CD8-positive, alpha-beta memory T cell (primary cell): Measurements from ENCODE around the gene CEP85. TPM values are rescaled to one million over a fixed set of nuclear protein-coding genes. Genes with fewer than 3 reads are reported as not detected.
A peak's percentile ranks its signal among the peaks of the same experiment; 100 is the strongest.

Source experiments
- CTCF ChIA-PET: fragments of 350-600 bp; sonication (Branson Sonifier 250); formaldehyde crosslinking; loops from one replicate; lab custom pipeline; 2021; ENCODE audit warnings: antibody characterized with exemption; lab: Charles Lee
- POLR2A ChIA-PET: fragments of 350-600 bp; sonication (Branson Sonifier 250); formaldehyde crosslinking; loops from one replicate; lab custom pipeline; 2021; ENCODE audit warnings: antibody characterized with exemption; lab: Charles Lee
- DNase-seq, 5 donors: peaks; one replicate each; pipeline versions ENCODE4 v3.0.0 to v3.0.0-alpha.2; 2020 to 2022; ENCODE audit warnings: mixed read lengths in 1 of 5
- H3K27ac ChIP-seq: one replicate; pipeline ENCODE4 v1.7.0; 2013; ENCODE audit warnings: low read depth, mild to moderate bottlenecking, low read length, moderate library complexity
- H3K27me3 ChIP-seq: 2 replicates; pipeline ENCODE4 v1.7.0; 2013; ENCODE audit warnings: low read length, mild to moderate bottlenecking; ENCODE audit not compliant: insufficient read depth, poor library complexity, severe bottlenecking
- H3K36me3 ChIP-seq: 2 replicates; pipeline ENCODE4 v1.7.0; 2013; ENCODE audit warnings: mild to moderate bottlenecking, low read length, moderate library complexity; ENCODE audit not compliant: insufficient read depth
- H3K4me1 ChIP-seq: 2 replicates; pipeline ENCODE4 v1.7.0; 2013; ENCODE audit warnings: mild to moderate bottlenecking, low read length, moderate library complexity; ENCODE audit not compliant: insufficient read depth
- H3K4me3 ChIP-seq: 2 replicates; pipeline ENCODE4 v1.7.0; 2013; ENCODE audit warnings: mild to moderate bottlenecking, low read length
- H3K9me3 ChIP-seq: 2 replicates; pipeline ENCODE4 v1.7.0; 2013; ENCODE audit warnings: mild to moderate bottlenecking, low read length
- H3K27ac Mint-ChIP-seq, 8 donors: one replicate each; pipeline ENCODE4 v1.8.0; 2020 to 2021; ENCODE audit warnings: mixed read lengths in 8 of 8, mild to moderate bottlenecking in 6 of 8, inconsistent platforms in 3 of 8, moderate library complexity in 3 of 8
- H3K27me3 Mint-ChIP-seq, 2 donors: one replicate each; pipeline ENCODE4 v1.8.0; 2020 to 2021; ENCODE audit warnings: mixed read lengths in 2 of 2, mild to moderate bottlenecking in 1 of 2, moderate library complexity in 1 of 2
- H3K36me3 Mint-ChIP-seq, 3 donors: one replicate each; pipeline ENCODE4 v1.8.0; 2020 to 2021; ENCODE audit warnings: mixed read lengths in 3 of 3, inconsistent platforms in 1 of 3, mild to moderate bottlenecking in 1 of 3
- H3K4me1 Mint-ChIP-seq, 3 donors: one replicate each; pipeline ENCODE4 v1.8.0; 2020 to 2021; ENCODE audit warnings: mixed read lengths in 3 of 3, inconsistent platforms in 1 of 3, mild to moderate bottlenecking in 1 of 3
- H3K4me3 Mint-ChIP-seq, 7 donors: one replicate each; pipeline ENCODE4 v1.8.0; 2020 to 2021; ENCODE audit warnings: mixed read lengths in 7 of 7, mild to moderate bottlenecking in 6 of 7, moderate library complexity in 4 of 7, inconsistent platforms in 2 of 7
- H3K9me3 Mint-ChIP-seq, 5 donors: one replicate each; pipeline ENCODE4 v1.8.0; 2020 to 2022; ENCODE audit warnings: mixed read lengths in 5 of 5, mild to moderate bottlenecking in 3 of 5, moderate library complexity in 2 of 5, inconsistent platforms in 1 of 5
- polyA plus RNA-seq: library from polyadenylated mRNA; unstranded; fragments of 300-500 nt; fragmentation: Illumina TruSeq; gene quantifications from one replicate; pipeline ENCODE4 v1.2.3, GENCODE V29; 2021
- total RNA-seq, 2 experiments: library from RNA; stranded (reverse); gene quantifications; one replicate each; pipeline ENCODE4 v1.2.3, GENCODE V29; 2021

CEP85 gene
- total and polyA plus RNA-seq, 3 experiments from 2014 or later, result 7.7 to 29.7 (median 28.8) TPM

DNA sequence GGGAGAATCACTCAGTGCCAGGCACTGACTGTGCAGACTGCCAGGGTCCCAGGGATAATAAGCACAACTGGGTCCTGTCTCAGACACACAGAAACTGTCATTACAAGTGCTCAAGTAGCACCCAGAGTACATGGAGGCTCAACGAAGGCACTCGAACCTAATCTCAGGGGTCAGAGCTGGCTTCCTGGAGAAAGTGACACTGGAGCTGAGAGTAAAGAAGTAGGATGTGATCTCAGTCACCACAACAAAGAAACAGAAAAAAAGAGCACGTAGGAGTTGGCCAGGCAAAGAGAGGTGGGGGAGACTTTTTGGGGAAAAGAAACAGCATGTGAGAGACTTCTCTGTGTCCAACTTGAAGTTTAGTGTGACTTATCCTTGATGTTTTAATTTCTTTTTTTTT is 42.3 kb upstream of the CEP85 start:
- Mint-ChIP-seq H3K9me3 (no peaks in the 10 kb centered on the region), H3K36me3 (no peaks in the 10 kb centered on the region), H3K4me1 (peaks cover 4 to 8% (median 7%) of the 10 kb centered on the region in 3 donors), H3K27me3 (peaks cover 0 to 3% of the 10 kb centered on the region in 2 donors), H3K27ac (peak overlapping the region in 3 of 8 donors; percentile 18 to 19 (median 18)), H3K4me3 (no peak overlapping the region)
- CTCF ChIA-PET, result interaction anchor here (2.7 kb wide), 1 partner anchor 22 kb away, joined by 8 read pairs; the partner anchor contains the start of gene ZNF593
- H3K27me3 ChIP-seq, result no peaks in the 10 kb centered on the region
- H3K4me1 ChIP-seq, result peaks cover 7% of the 10 kb centered on the region
- no peak overlapping the region for H3K27ac ChIP-seq
- no peaks in the 10 kb centered on the region for H3K9me3 ChIP-seq
- no peak for DNase-seq
- no peaks in the 10 kb centered on the region for H3K36me3 ChIP-seq
- POLR2A ChIA-PET, result no interaction called here
- H3K4me3 ChIP-seq, result no peak overlapping the region

- no peak overlapping the region for H3K4me3 ChIP-seq
Observed at GRCh38 chr1:26195805-26196204, 38.2 kb upstream of the CEP85 start.

GRCh38 chr1:26197301-26197700 is 36.7 kb upstream of the CEP85 start:
- Mint-ChIP-seq H3K4me3 (no peak overlapping the region), H3K36me3 (peaks cover 0 to 1% (median 0%) of the 10 kb centered on the region in 3 donors), H3K27me3 (peaks cover 4 to 9% of the 10 kb centered on the region in 2 donors), H3K9me3 (no peaks in the 10 kb centered on the region), H3K27ac (peak overlapping the region in 1 of 8 donors; percentile 64), H3K4me1 (peaks cover 14 to 24% (median 22%) of the 10 kb centered on the region in 3 donors)
- ChIA-PET POLR2A (no interaction called here), CTCF (interaction anchor here (0.8 kb wide), 1 partner anchor 219 kb away, joined by 3 read pairs; no protein-coding TSS in a partner anchor)
- H3K4me3 ChIP-seq, result no peak overlapping the region
- H3K9me3 ChIP-seq, result no peaks in the 10 kb centered on the region
- H3K27me3 ChIP-seq, result no peaks in the 10 kb centered on the region
- H3K27ac ChIP-seq, result no peak overlapping the region
- H3K36me3 ChIP-seq, result no peaks in the 10 kb centered on the region
- no peak for DNase-seq
- peaks cover 20% of the 10 kb centered on the region for H3K4me1 ChIP-seq

More at GRCh38 chr1:26195805-26196204, 38.2 kb upstream of the CEP85 start:
- peaks cover 0 to 1% (median 0%) of the 10 kb centered on the region in 3 donors for H3K36me3 Mint-ChIP-seq
- H3K27ac Mint-ChIP-seq, result no peak overlapping the region
- no peaks in the 10 kb centered on the region for H3K9me3 Mint-ChIP-seq
- POLR2A ChIA-PET, result no interaction called here
- Histone ChIP-seq H3K36me3 (no peaks in the 10 kb centered on the region), H3K4me1 (peaks cover 12% of the 10 kb centered on the region), H3K9me3 (no peaks in the 10 kb centered on the region), H3K27ac (no peak overlapping the region), H3K27me3 (no peaks in the 10 kb centered on the region)
- CTCF ChIA-PET, result no interaction called here
- H3K4me1 Mint-ChIP-seq, result peaks cover 7 to 16% (median 15%) of the 10 kb centered on the region in 3 donors
- peaks cover 4 to 9% of the 10 kb centered on the region in 2 donors for H3K27me3 Mint-ChIP-seq
- no peak for DNase-seq
- no peak overlapping the region for H3K4me3 Mint-ChIP-seq

DNA sequence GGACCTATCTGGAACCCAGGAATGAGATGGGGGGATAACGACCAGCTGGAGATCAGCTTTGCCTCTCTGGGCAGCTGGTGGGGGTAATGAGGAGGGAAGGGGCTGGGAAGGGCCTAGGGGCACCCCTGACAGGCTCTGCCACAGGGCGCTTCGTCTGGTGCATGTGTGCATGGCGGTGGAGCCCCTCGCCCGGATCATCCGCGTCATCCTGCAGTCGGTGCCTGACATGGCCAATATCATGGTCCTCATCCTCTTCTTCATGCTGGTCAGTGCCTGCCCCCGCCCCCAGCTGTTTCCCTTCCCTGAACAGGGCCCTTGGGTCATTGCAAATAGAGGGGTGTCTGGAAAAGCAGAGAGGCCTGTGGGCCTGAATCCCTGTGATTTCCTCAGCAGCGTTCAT is 36.2 kb upstream of the CEP85 start:
- ChIA-PET POLR2A (no interaction called here), CTCF (interaction anchor here (0.8 kb wide), 1 partner anchor 219 kb away, joined by 3 read pairs; no protein-coding TSS in a partner anchor)
- no peak overlapping the region for H3K4me3 ChIP-seq
- peaks cover 25% of the 10 kb centered on the region for H3K4me1 ChIP-seq
- no peak overlapping the region for H3K27ac ChIP-seq
- Mint-ChIP-seq H3K4me1 (peaks cover 17 to 29% (median 27%) of the 10 kb centered on the region in 3 donors), H3K27ac (no peak overlapping the region), H3K9me3 (no peaks in the 10 kb centered on the region), H3K36me3 (peaks cover 0 to 1% (median 0%) of the 10 kb centered on the region in 3 donors), H3K4me3 (no peak overlapping the region), H3K27me3 (peaks cover 4 to 9% of the 10 kb centered on the region in 2 donors)
- no peaks in the 10 kb centered on the region for H3K36me3 ChIP-seq
- no peaks in the 10 kb centered on the region for H3K27me3 ChIP-seq
- H3K9me3 ChIP-seq, result no peaks in the 10 kb centered on the region
- no peak for DNase-seq

- H3K4me3 ChIP-seq, result no peak overlapping the region
- DNase-seq, result no peak
- no peaks in the 10 kb centered on the region for H3K36me3 ChIP-seq
- peaks cover 6 to 8% of the 10 kb centered on the region in 2 donors for H3K27me3 Mint-ChIP-seq
- H3K4me3 Mint-ChIP-seq, result peak overlapping the region in 2 of 7 donors; percentile 13 to 57
- peaks cover 30% of the 10 kb centered on the region for H3K4me1 ChIP-seq
- peaks cover 22 to 35% (median 34%) of the 10 kb centered on the region in 3 donors for H3K4me1 Mint-ChIP-seq
- no peaks in the 10 kb centered on the region for H3K9me3 Mint-ChIP-seq
- H3K9me3 ChIP-seq, result no peaks in the 10 kb centered on the region
- peak overlapping the region; percentile 29 for H3K27ac ChIP-seq
- POLR2A ChIA-PET, result no interaction called here
- CTCF ChIA-PET, result interaction anchor here (1.3 kb wide), 1 partner anchor 33 kb away, joined by 4 read pairs; the partner anchor contains the start of gene CEP85
- peak overlapping the region in 2 of 8 donors; percentile 17 to 86 for H3K27ac Mint-ChIP-seq
- H3K36me3 Mint-ChIP-seq, result peaks cover 0 to 1% (median 0%) of the 10 kb centered on the region in 3 donors
- peaks cover 4% of the 10 kb centered on the region for H3K27me3 ChIP-seq
Observed at GRCh38 chr1:26200413-26200812, 33.6 kb upstream of the CEP85 start.

- H3K27me3 ChIP-seq, result peaks cover 4% of the 10 kb centered on the region
- Mint-ChIP-seq H3K36me3 (peaks cover 0 to 3% (median 0%) of the 10 kb centered on the region in 3 donors), H3K4me1 (peaks cover 22 to 35% (median 34%) of the 10 kb centered on the region in 3 donors), H3K27ac (peak overlapping the region in 1 of 8 donors; percentile 2), H3K4me3 (no peak overlapping the region), H3K9me3 (no peaks in the 10 kb centered on the region), H3K27me3 (peaks cover 3% of the 10 kb centered on the region in 2 donors)
- peaks cover 30% of the 10 kb centered on the region for H3K4me1 ChIP-seq
- no peak overlapping the region for H3K27ac ChIP-seq
- H3K4me3 ChIP-seq, result no peak overlapping the region
- H3K9me3 ChIP-seq, result no peaks in the 10 kb centered on the region
- CTCF ChIA-PET, result interaction anchor here (1.3 to 2.5 kb wide), 2 partner anchors 30 to 34 kb away, joined by 4 to 11 read pairs; partner anchors contain the start of genes CEP85 and ZNF593
- POLR2A ChIA-PET, result interaction anchor here (0.9 kb wide), 1 partner anchor 93 kb away, joined by 4 read pairs; no protein-coding TSS in a partner anchor
- DNase-seq, result no peak
- no peaks in the 10 kb centered on the region for H3K36me3 ChIP-seq
Observed at GRCh38 chr1:26203642-26204318, 30.2 kb upstream of the CEP85 start.

- no peak overlapping the region for H3K27ac ChIP-seq
- H3K4me3 Mint-ChIP-seq, result no peak overlapping the region
- H3K4me3 ChIP-seq, result no peak overlapping the region
- ChIA-PET CTCF (no interaction called here), POLR2A (no interaction called here)
- no peaks in the 10 kb centered on the region for H3K4me1 ChIP-seq
- H3K4me1 Mint-ChIP-seq, result no peaks in the 10 kb centered on the region
- H3K27ac Mint-ChIP-seq, result no peak overlapping the region
- no peaks in the 10 kb centered on the region for H3K27me3 ChIP-seq
- no peaks in the 10 kb centered on the region for H3K9me3 Mint-ChIP-seq
- peaks cover 0 to 1% of the 10 kb centered on the region in 2 donors for H3K27me3 Mint-ChIP-seq
- no peak for DNase-seq
- no peaks in the 10 kb centered on the region for H3K36me3 ChIP-seq
- H3K9me3 ChIP-seq, result no peaks in the 10 kb centered on the region
- peaks cover 0 to 2% (median 0%) of the 10 kb centered on the region in 3 donors for H3K36me3 Mint-ChIP-seq
Observed at GRCh38 chr1:26210147-26210870, 23.7 kb upstream of the CEP85 start.
